Amniotic stem cell (primary cell): ENCODE measurements around the gene DDX56.
"Not testable (repeated sequence)": the region's sequence is repeated elsewhere in the genome, so short reads cannot be mapped to it uniquely, and the experiment has no call there.

ENCODE experiments used
- DNase-seq: peaks from one replicate; lab custom pipeline; 2025; lab: John Stamatoyannopoulos, UW

The DDX56 gene

GRCh38 chr7:44573464-44574286, at the start of gene DDX56:
TSS of gene DDX56 (minus strand) at chr7:44573908. CDS start at chr7:44573895, 13 bp downstream.
- peak; percentile 91 for DNase-seq

- DNase-seq: no peak
Observed at GRCh38 chr7:44622342-44623151, 48.8 kb upstream of the DDX56 start.

GRCh38 chr7:44621750-44622103, 48.0 kb upstream of the DDX56 start:
- DNase-seq: no peak

- DNase-seq: no peak
Observed at GRCh38 chr7:44621034-44621749, 47.5 kb upstream of the DDX56 start.

- no peak for DNase-seq
Observed at GRCh38 chr7:44618753-44619152, 45.0 kb upstream of the DDX56 start.

- DNase-seq: no peak
Observed at GRCh38 chr7:44618045-44618444, 44.3 kb upstream of the DDX56 start.

GRCh38 chr7:44617225-44617890, 43.6 kb upstream of the DDX56 start:
- no peak for DNase-seq

- no peak for DNase-seq
Observed at GRCh38 chr7:44616545-44616944, 42.8 kb upstream of the DDX56 start.

- no peak for DNase-seq
Observed at GRCh38 chr7:44615793-44616192, 42.1 kb upstream of the DDX56 start.

- DNase-seq: no peak
Observed at GRCh38 chr7:44615149-44615611, 41.5 kb upstream of the DDX56 start.

GRCh38 chr7:44609829-44610228, 36.1 kb upstream of the DDX56 start:
- DNase-seq: no peak

- DNase-seq: no peak
Observed at GRCh38 chr7:44608916-44609648, 35.4 kb upstream of the DDX56 start.

GRCh38 chr7:44607141-44608068, 33.7 kb upstream of the DDX56 start:
- no peak for DNase-seq

- DNase-seq: peak; percentile 96
Observed at GRCh38 chr7:44606341-44607140, 32.8 kb upstream of the DDX56 start, which contains the start of gene OGDH. TSS of gene OGDH (plus strand) at chr7:44606627. CDS start at chr7:44624344, 17,717 bp downstream.

GRCh38 chr7:44604941-44605340, 31.2 kb upstream of the DDX56 start:
- no peak for DNase-seq

- DNase-seq: no peak
Observed at GRCh38 chr7:44603193-44603592, 29.5 kb upstream of the DDX56 start.

- DNase-seq: no peak
Observed at GRCh38 chr7:44602576-44602910, 28.8 kb upstream of the DDX56 start.

- DNase-seq: no peak
Observed at GRCh38 chr7:44599222-44599621, 25.5 kb upstream of the DDX56 start.

GRCh38 chr7:44597181-44597580, 23.5 kb upstream of the DDX56 start:
- not testable (repeated sequence) for DNase-seq
